K562 (cell line): ENCODE measurements around the gene STON2. TPM values are rescaled to one million over a fixed set of nuclear protein-coding genes. Genes with fewer than 3 reads are reported as not detected.

Source experiments
- ATAC-seq: fragments of 200-7000 bp; cut with Tn5 transposase; 3 replicates; pipeline ENCODE4 v1.9.1; 2020; ENCODE audit warnings: moderate library complexity
- BruUV-seq: library from RNA; stranded (reverse); fragments of 400-500 nt; replicated peaks from 2 replicates; lab custom pipeline; 2021; lab: Mats Ljungman, UMichigan
- CTCF ChIA-PET: fragments of 300-600 bp; formaldehyde crosslinking; extraction: SDS; loops from one replicate; lab custom pipeline; 2021; ENCODE audit warnings: low intra/inter-chr PET ratio; lab: Yijun Ruan, JAX
- POLR2A ChIA-PET: fragments of 300-600, 350-650 bp; sonication (Branson Sonifier 250); formaldehyde crosslinking; extraction: SDS; loops from one replicate; lab custom pipeline; 2021; ENCODE audit warnings: antibody characterized with exemption, inconsistent platforms; lab: Yijun Ruan, JAX
- DNase-seq, 4 experiments: peaks; one replicate each; pipeline versions ENCODE4 v3.0.0 to v3.0.0-alpha.2; 2011 to 2018; ENCODE audit warnings: low spot score in 3 of 4, mixed read lengths in 3 of 4; ENCODE audit errors: extremely low read depth in 1 of 4
- FAIRE-seq: peaks from 2 replicates; lab custom pipeline; 2011; peaks lifted over from hg19 to GRCh38; lab: Jason Lieb, UNC
- H2AFZ ChIP-seq: 2 replicates; pipeline ENCODE4 v1.6.0; 2011; ENCODE audit warnings: low read depth, low read length, control low read depth, inconsistent platforms
- H3K27ac ChIP-seq: fragments of 200-600 bp; 3 replicates; pipeline ENCODE4 v1.8.0; 2011; ENCODE audit warnings: low read depth, mild to moderate bottlenecking, control low read depth, inconsistent platforms, low read length, moderate library complexity, mixed read lengths; ENCODE audit errors: extremely low read depth
- H3K27me3 ChIP-seq, 2 experiments: fragments of 300-600 bp in 1 of 2; 2 replicates in 1 of 2; 3 replicates in 1 of 2; pipeline versions ENCODE4 v1.6.0 to v1.8.0; 2011; ENCODE audit warnings: inconsistent platforms in 2 of 2, low read length in 2 of 2, mild to moderate bottlenecking in 1 of 2, mixed read lengths in 1 of 2, moderate library complexity in 1 of 2; ENCODE audit not compliant: control insufficient read depth in 2 of 2, insufficient read depth in 2 of 2
- H3K36me3 ChIP-seq: fragments of 300-600 bp; 3 replicates; pipeline ENCODE4 v1.8.0; 2011; ENCODE audit warnings: mild to moderate bottlenecking, low read length, inconsistent platforms; ENCODE audit not compliant: control insufficient read depth, insufficient read depth
- H3K4me1 ChIP-seq, 2 experiments: fragments of 200-600 bp in 1 of 2; replicated peaks in 1 of 2; 2 replicates in 1 of 2; 3 replicates in 1 of 2; pipeline versions ENCODE4 v1.5.1 to v1.8.0; 2011; ENCODE audit warnings: inconsistent platforms in 2 of 2, low read length in 2 of 2, mild to moderate bottlenecking in 1 of 2, mixed read lengths in 1 of 2, moderate library complexity in 1 of 2; ENCODE audit not compliant: control insufficient read depth in 2 of 2, insufficient read depth in 2 of 2
- H3K4me2 ChIP-seq: 2 replicates; pipeline ENCODE4 v1.6.1; 2011; ENCODE audit warnings: low read length, control low read depth, inconsistent platforms, mixed read lengths; ENCODE audit not compliant: insufficient read depth
- H3K4me3 ChIP-seq: fragments of 200-600 bp; sonication (generic), shearing (Covaris generic); 2 replicates; pipeline ENCODE4 v1.5.1; 2016; ENCODE audit warnings: control low read depth, inconsistent platforms
- H3K79me2 ChIP-seq: fragments of 200-600 bp; 3 replicates; pipeline ENCODE4 v1.8.0; 2011; ENCODE audit warnings: low read length, inconsistent platforms; ENCODE audit not compliant: control insufficient read depth, insufficient read depth
- H3K9ac ChIP-seq, 2 experiments: 2 replicates each; pipeline versions ENCODE4 v1.6.0 to v1.6.1; 2011; ENCODE audit warnings: low read depth in 2 of 2, low read length in 2 of 2, control low read depth in 1 of 2, inconsistent platforms in 1 of 2, mild to moderate bottlenecking in 1 of 2, mixed read lengths in 1 of 2; ENCODE audit not compliant: insufficient read depth in 1 of 2
- H3K9me1 ChIP-seq: one replicate; pipeline ENCODE4 v1.6.0; 2011; ENCODE audit warnings: inconsistent platforms, mild to moderate bottlenecking, low read length, moderate library complexity; ENCODE audit not compliant: control insufficient read depth, insufficient read depth
- H3K9me3 ChIP-seq: replicated peaks from 2 replicates; pipeline ENCODE4 v1.5.1; 2011; ENCODE audit warnings: low read depth, low read length, inconsistent platforms; ENCODE audit not compliant: control insufficient read depth, insufficient read depth
- H4K20me1 ChIP-seq: replicated peaks from 2 replicates; pipeline ENCODE4 v1.6.1; 2011; ENCODE audit warnings: low read length, inconsistent platforms, mixed read lengths; ENCODE audit not compliant: control insufficient read depth, insufficient read depth
- BMI1 ChIP-seq: fragments of 150-350 bp; IDR thresholded peaks from 2 replicates; pipeline ENCODE4 v1.6.1; 2014; ENCODE audit warnings: low read length
- BRCA1 ChIP-seq, 2 experiments: fragments of 450-650 bp in 1 of 2; sonication (generic) in 1 of 2; formaldehyde crosslinking in 1 of 2; IDR thresholded peaks; 2 replicates each; pipeline versions ENCODE4 v1.5.0 to v1.6.1; 2017 to 2020; ENCODE audit warnings: mild to moderate bottlenecking in 1 of 2, missing genetic modification reagents in 1 of 2
- EP400 ChIP-seq: fragments of 450-650 bp; IDR thresholded peaks from 2 replicates; pipeline ENCODE4 v1.6.1; 2017; ENCODE audit warnings: antibody characterized with exemption, mild to moderate bottlenecking, moderate library complexity
- EWSR1 ChIP-seq: fragments of 450-650 bp; IDR thresholded peaks from 2 replicates; pipeline ENCODE4 v1.6.1; 2018; ENCODE audit warnings: borderline replicate concordance, mild to moderate bottlenecking, low read depth, moderate library complexity; ENCODE audit not compliant: partially characterized antibody
- JUNB ChIP-seq: fragments of 450-650 bp; formaldehyde crosslinking; conservative IDR thresholded peaks from 2 replicates; pipeline ENCODE4 v1.4.0; 2020; ENCODE audit warnings: mild to moderate bottlenecking
- MTF1 ChIP-seq: fragments of 250-450 bp; sonication (Bioruptor Pico); IDR thresholded peaks from 2 replicates; pipeline ENCODE4 v1.9.0; 2021; ENCODE audit warnings: moderate library complexity, mild to moderate bottlenecking, inconsistent platforms, borderline replicate concordance
- NEUROD1 ChIP-seq: fragments of 150-350 bp; IDR thresholded peaks from 2 replicates; pipeline ENCODE4 v1.6.1; 2014; ENCODE audit warnings: borderline replicate concordance, low read length, low read depth; ENCODE audit not compliant: partially characterized antibody
- PYGO2 ChIP-seq: fragments of 450-650 bp; IDR thresholded peaks from 2 replicates; pipeline ENCODE4 v1.6.1; 2016; ENCODE audit warnings: mild to moderate bottlenecking, missing genetic modification characterization, moderate library complexity, missing compliant biosample characterization
- SMAD4 ChIP-seq: fragments of 250-450 bp; sonication (Bioruptor Pico); conservative IDR thresholded peaks from 2 replicates; pipeline ENCODE4 v1.8.0; 2021; ENCODE audit warnings: inconsistent platforms, mild to moderate bottlenecking, moderate library complexity
- TOE1 ChIP-seq, 2 experiments: fragments of 450-650 bp in 1 of 2; sonication (generic) in 1 of 2; formaldehyde crosslinking in 1 of 2; IDR thresholded peaks; 2 replicates each; pipeline versions ENCODE4 v1.7.1 to v1.8.0; 2016 to 2022; ENCODE audit warnings: borderline replicate concordance in 2 of 2, mild to moderate bottlenecking in 2 of 2, antibody characterized with exemption in 1 of 2, inconsistent platforms in 1 of 2, low read depth in 1 of 2, missing genetic modification reagents in 1 of 2, moderate library complexity in 1 of 2
- ZNF143 ChIP-seq: sonication (generic); formaldehyde crosslinking; IDR thresholded peaks from 2 replicates; pipeline ENCODE4 v1.9.0; 2022; ENCODE audit warnings: mild to moderate bottlenecking, missing genetic modification reagents
- ZNF232 ChIP-seq: sonication (generic); formaldehyde crosslinking; IDR thresholded peaks from 2 replicates; pipeline ENCODE4 v1.8.0; 2022; ENCODE audit warnings: mild to moderate bottlenecking, missing genetic modification reagents
- ZNF408 ChIP-seq: fragments of 250-450 bp; sonication (Bioruptor Pico); IDR thresholded peaks from 2 replicates; pipeline ENCODE4 v1.4.0; 2020; ENCODE audit warnings: low read depth, mild to moderate bottlenecking, moderate library complexity
- ZNF77 ChIP-seq: fragments of 250-450 bp; sonication (Bioruptor Pico); IDR thresholded peaks from 2 replicates; pipeline ENCODE4 v1.5.0; 2020
- WGBS: fragments of 100-300 bp; shearing (Covaris generic); methylation state at CpG from one replicate; pipeline ENCODE4 v1.1.6; 2016; ENCODE audit warnings: low coverage, mixed read lengths; ENCODE audit not compliant: insufficient coverage; ENCODE audit errors: missing lambda C conversion rate; 5-methylcytosine and 5-hydroxymethylcytosine counted together
- in situ Hi-C: fragments of 300-500 bp; cut with MboI; formaldehyde crosslinking; loops from 4 replicates; pipeline ENCODE4 v1.15.0; 2018; ENCODE audit warnings: inconsistent platforms, mixed read lengths
- intact Hi-C: fragments of 100-400 bp; cut with micrococcal nuclease; formaldehyde crosslinking; loops from 2 replicates; pipeline ENCODE4 v1.14.2; 2022
- polyA plus RNA-seq, 8 experiments: library from polyadenylated mRNA; depleted of rRNA in 4 of 8; stranded (reverse) in 5 of 8; unstranded in 3 of 8; fragments of >200 nt; fragmentation: Nextera tagmentation in 2 of 8; fragmentation: Illumina TruSeq in 1 of 8; extraction: Ambion mirVana in 2 of 8; extraction: Trizol in 1 of 8; gene quantifications; 2 replicates each; pipeline versions ENCODE4 v1.2.1 to v1.2.3, GENCODE V29; 2011 to 2014; ENCODE audit warnings: inconsistent platforms in 1 of 8, missing spikeins in 1 of 8
- total RNA-seq, 7 experiments: library from RNA; depleted of rRNA in 6 of 7; stranded (reverse); fragments of >200 nt in 6 of 7; fragmentation: Illumina TruSeq in 2 of 7; extraction: Trizol in 2 of 7; gene quantifications; 2 replicates each; pipeline versions ENCODE4 v1.2.1 to v1.2.3, GENCODE V29; 2011 to 2021; ENCODE audit warnings: low replicate concordance in 1 of 7

STON2 gene
- total and polyA plus RNA-seq, 9 of the 15 experiments (the other 6 are each of a cell fraction or from before 2014, with no cell fraction given): 7.8 to 99.3 (median 53.5) TPM

DNA sequence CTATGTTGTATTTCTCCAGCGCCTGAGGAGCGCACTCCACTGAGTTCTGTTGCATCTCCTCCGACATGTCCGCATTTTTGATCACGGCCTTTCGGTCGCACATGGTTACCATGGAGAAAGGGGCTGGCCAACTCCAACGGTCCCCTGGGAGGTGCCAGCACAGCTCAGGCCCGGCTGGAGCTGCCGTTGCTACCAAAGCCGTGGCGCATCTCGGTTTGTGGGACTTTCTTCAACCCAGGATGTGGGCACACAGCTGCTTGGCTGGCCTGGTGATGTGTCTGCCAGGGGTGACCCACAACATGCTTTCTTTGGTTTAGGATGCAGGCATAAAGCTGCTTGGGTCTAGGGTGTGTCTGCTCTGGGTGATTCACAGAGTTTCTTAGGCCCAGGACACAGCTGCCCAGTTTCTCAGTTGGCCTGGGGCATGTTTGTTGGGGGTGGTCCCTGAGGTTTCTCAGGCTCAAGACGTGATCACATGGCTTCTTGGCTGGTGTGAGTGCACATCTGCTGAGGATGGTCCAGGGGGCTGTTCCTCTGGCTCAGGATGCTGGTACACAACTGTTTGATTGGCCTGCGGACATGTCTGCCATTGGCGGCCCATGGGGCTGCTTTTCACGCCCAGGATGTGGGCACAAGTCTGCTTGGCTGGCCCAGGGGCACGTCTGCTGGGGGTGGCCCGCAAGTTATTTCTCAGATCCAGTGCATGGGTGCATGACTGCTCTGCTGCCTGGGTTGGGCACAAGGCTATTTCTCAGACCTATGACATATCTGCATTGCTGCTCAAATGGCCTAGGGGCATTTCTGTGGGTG lies 153.5 kb downstream of the STON2 start:
- Histone ChIP-seq H2AFZ (no peak overlapping the region), H3K79me2 (no peaks in the 10 kb centered on the region), H3K4me3 (no peak overlapping the region), H3K27ac (no peak overlapping the region), H3K9ac (no peak overlapping the region), H3K36me3 (no peaks in the 10 kb centered on the region), H4K20me1 (no peaks in the 10 kb centered on the region), H3K9me1 (no peaks in the 10 kb centered on the region), H3K9me3 (no peaks in the 10 kb centered on the region), H3K27me3 (no peaks in the 10 kb centered on the region), H3K4me2 (no peak overlapping the region), H3K4me1 (peaks cover 0 to 5% of the 10 kb centered on the region in 2 experiments; a peak in 2 of 5 replicates)
- in situ Hi-C loops (no loop called here), intact Hi-C loops (no loop called here)
- POLR2A ChIA-PET: no interaction called here
- FAIRE-seq (no peak), ATAC-seq (no peak), DNase-seq (no peak)
- CTCF ChIA-PET: no interaction called here
- WGBS: 32% methylated on average over 10 of the region's 19 CpGs
- TF ChIP-seq ZNF408 (no peak), EP400 (no peak), JUNB (CRISPR knock-in tag) (no peak), PYGO2 (tag) (no peak)
- no TSS peak for BruUV-seq

DNA sequence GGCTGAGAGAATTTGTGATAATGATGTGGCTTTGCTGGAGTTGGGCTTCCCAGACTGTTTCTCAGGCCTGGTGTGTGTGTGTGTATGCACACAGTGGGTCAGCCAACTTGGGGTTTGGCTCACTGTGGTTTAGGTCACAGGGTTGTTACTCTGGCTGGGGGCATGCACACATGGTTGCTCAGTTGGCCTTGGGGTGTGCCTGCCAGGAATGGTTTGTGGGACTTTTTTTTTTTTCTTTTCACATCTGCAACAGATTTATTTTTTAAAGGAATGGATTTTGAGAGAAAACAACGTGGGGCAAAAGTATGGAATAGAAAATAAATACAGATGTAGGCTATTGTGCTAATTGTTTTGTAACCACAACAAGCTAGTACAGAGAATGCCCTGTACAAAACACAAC lies 154.4 kb downstream of the STON2 start:
- BruUV-seq: no TSS peak
- H3K36me3 ChIP-seq: no peaks in the 10 kb centered on the region
- peaks cover 0 to 5% of the 10 kb centered on the region in 2 experiments; a peak in 2 of 5 replicates for H3K4me1 ChIP-seq
- no CpG with 5 or more reads among the region's 1 CpG for WGBS
- no peak overlapping the region for H3K27ac ChIP-seq
- no peak overlapping the region for H3K4me3 ChIP-seq
- ChIA-PET CTCF (no interaction called here), POLR2A (no interaction called here)
- no peak for ATAC-seq
- no peak overlapping the region for H2AFZ ChIP-seq
- no peaks in the 10 kb centered on the region for H3K79me2 ChIP-seq
- no peaks in the 10 kb centered on the region for H3K9me3 ChIP-seq
- no peak overlapping the region for H3K9ac ChIP-seq
- H3K27me3 ChIP-seq: no peaks in the 10 kb centered on the region
- no peak for DNase-seq
- FAIRE-seq: no peak
- no peaks in the 10 kb centered on the region for H3K9me1 ChIP-seq
- no peak overlapping the region for H3K4me2 ChIP-seq
- intact Hi-C loops (no loop called here), in situ Hi-C loops (no loop called here)
- no peaks in the 10 kb centered on the region for H4K20me1 ChIP-seq
- TF ChIP-seq MTF1 (CRISPR knock-in tag) (no peak), BMI1 (no peak), TOE1 (IDR thresholded peaks at IDR 0.05; ENCODE audit: borderline replicate concordance) (no peak), TOE1 (CRISPR knock-in tag; IDR thresholded peaks at IDR 0.05; ENCODE audit: borderline replicate concordance, low read depth) (no peak), SMAD4 (CRISPR knock-in tag) (no peak), ZNF77 (CRISPR knock-in tag) (no peak), ZNF232 (CRISPR knock-in tag) (no peak), BRCA1 (IDR thresholded peaks at IDR 0.05) (no peak), BRCA1 (CRISPR knock-in tag; IDR thresholded peaks at IDR 0.05) (no peak), EWSR1 (no peak), NEUROD1 (no peak), ZNF143 (CRISPR knock-in tag) (no peak)
